HuH-7 (cell line): Measurements from ENCODE around the gene SCN2A.

Experiments
- DNase-seq: peaks from one replicate; pipeline ENCODE4 v3.0.0; 2011; ENCODE audit warnings: low spot score

Gene SCN2A

DNA sequence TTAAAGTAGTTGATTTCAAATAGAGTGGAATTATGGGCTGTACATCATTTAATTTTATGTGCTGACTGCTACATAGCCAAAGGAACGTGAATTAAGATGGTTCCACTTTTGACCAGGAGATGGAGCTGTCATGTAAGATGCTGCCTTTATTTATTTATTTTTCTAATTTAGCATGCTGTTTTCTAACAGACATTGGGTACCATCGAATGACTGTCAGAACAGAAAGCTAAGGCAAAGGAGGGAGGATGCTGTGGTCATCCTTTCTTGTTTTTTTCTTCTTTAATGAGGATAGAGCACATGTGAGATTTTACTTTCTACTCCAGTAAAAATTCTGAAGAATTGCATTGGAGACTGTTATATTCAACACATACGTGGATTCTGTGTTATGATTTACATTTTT, at the start of gene SCN2A:
Gene SCN2A (plus strand): TSS at position 185 of the 400 bp plus-strand sequence. CDS start 56,410 bp downstream, outside the sequence.
- DNase-seq, result peak; percentile 7

DNA sequence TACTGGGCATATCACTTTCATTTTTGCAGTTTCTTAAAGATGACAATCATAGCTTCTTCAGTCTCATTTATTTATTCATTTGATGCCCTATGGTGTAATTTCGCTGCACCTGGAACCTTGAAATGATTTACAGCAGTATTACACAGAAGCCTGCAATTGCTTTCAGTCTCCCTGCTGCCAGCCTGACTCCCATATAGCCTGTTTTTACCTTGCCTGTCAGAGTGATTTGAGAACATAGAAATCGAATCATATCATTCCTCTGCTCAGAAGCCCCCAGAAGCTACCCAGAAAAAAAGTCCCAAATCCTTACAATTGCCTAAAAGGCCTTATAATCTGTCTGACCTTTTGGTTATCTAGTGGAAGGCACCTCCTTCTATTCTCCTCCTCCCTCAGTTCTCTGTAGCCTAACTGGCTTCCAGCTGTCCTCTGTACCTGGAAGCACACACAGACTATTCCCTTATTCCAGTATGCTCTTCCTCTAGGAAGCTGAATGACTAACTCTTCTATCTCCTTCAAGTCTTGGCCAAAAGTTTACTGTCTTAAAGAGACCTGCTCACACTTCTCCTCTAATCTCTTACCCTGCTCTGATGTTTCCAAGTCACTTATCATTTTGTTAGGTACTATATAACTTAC, 48.0 kb upstream of the SCN2A start:
- DNase-seq, result no peak

DNA sequence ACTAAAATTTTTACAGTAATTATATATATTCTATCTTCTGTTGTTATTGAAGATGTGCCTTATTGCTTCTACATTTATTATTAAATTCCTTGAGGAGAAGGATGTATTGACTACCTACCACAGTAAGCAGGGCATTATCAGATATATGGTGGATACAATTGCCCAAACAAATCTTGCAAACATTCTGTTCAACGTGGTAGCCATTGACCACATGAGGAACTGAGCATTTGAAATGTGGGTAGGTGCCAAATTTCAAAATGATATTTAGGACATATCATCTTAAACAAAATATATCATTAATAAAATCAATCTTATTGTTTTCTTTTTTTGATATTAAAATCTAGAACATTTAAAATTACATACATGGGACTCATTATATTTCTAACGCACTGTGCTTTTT, 46.5 kb upstream of the SCN2A start:
- no peak for DNase-seq

DNA sequence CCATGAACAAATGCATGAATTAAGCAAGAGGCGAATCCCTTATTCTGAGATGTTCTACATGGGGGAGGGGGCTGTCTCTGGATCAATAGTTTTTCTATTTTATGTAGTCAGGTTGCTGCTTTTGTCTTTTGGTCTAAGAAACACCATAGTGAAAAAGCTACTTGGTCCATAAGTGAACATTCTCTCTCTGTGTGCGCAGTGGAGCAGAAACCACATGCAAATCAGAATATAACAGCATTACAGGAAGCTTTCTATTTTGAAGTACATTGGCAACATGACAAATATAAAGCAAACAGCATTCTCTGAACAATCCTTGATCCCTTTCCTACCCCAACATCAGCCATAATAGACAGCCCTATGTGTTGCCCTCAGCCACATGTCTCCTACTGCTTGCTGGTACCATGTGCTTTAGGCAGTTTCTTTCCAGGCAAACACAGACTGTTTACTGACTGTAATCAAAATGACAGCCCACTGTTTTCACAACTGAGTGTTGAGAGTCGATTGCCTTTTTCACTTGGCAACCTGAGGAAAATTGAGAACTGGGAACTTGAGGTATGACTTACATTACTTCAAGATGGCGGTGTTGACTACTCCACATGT, 45.9 kb upstream of the SCN2A start:
- DNase-seq, result no peak

DNA sequence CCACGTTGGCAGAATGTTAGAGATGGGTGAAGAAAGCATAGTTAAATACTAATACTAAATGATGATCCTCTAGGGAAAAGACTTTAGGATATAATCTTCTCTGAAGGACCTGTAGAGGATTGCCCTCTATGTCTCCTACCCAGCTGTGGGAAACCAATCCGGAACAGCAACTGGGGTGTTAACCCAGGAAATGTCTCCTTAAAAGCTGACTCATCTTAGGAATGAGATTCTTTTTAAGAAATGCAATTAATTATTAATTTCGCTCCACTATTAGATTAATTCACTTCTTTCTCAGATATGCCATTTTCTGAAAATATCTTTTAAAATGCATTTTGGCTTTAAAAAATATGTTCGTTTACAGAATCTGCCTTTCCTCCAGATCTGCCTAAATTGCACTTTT, 42.8 kb upstream of the SCN2A start:
- DNase-seq, result no peak

DNA sequence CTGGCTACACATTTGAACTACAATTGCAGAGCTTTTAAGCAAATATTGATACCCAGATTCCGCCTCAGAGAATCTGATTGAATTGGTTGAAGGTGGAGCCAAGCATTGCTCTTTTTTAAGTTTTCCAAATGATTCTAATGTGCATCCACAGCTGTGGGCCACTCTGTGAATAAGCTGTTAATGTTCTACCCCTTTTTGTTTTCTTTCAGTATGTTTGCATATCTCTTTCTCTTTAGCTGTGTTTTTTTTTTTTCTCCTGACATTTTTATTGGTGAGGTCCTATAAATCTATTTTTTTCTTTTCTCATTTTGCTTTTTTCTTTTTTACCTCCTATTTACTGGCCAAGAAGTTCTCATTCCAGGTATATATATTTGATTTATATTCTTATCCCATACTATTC, 41.9 kb upstream of the SCN2A start:
- DNase-seq, result no peak

DNA sequence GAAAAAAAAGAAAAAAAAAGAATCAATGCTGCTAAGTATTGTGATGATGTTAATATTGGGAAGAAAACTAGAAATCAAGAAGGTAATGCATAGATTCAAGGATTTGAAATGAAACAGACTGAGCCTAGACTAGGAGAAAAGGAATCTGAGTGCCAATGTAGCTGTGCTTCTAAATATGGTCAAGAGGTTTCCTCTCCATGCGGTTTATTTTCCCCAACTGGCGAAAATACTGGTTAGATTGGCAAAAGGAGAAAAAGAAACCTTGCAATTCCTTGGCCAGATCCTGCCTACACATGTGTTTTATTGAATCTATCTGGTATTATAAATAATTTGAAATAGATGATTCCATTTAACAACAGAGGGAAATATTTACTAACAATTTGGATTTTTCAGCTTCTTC, 41.0 kb upstream of the SCN2A start:
- DNase-seq, result no peak

DNA sequence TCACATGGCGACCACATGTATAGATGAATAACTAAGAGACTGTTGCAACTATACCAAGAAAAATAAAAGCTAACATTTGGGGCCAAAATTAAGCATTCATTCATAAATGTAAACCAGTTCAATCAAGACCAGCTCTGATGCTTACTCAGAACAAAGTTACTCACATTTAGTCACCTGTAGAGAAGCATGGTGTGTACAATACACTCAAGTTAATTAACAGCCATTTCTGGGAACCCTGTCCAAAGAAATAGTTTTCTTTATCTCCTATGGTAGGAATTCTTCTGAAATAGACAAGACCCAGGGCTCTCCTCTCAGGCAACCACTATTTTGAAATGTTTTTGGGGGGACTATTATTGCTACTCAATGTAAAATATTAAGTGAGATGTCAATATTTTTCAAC, 37.0 kb upstream of the SCN2A start:
- DNase-seq, result no peak

DNA sequence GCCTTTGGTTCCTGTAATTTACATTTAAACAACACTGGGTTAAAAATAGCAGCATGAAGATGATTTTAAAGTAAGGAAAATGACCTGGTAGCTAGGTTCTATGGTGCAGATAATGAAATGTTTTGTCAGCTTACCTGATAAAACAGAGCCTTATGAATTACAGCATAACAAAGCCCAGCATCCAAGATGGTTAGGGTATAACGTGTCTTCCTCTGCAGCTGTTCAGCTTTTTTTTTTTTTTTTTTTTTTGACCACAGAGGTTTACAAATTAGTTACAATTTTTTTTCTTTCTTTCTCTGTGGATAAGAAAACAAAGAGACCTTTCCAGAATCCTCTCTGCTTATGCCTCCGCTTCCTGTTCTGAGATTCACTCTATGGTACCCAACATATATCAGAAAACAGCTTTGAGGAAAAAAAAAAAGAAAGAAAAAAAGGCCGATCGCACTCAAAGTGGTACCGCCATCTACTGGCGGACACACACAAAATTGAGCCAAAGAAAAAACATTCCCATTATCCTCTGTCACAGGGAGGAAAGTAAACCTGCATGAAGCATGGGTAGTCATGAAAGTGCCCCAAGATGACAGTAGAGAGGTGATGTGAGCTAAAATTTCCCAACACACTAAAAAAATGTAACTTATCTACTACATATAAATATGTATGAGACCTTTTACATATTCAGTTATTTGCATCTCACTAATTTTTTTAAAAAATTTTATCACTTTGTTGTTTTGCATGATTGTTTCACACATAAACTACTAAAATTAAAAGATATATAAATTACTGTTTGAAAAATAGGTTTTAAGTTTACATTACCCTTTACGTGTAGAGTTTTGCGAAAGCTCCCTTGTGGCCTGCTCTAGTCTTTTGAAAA, 35.3 kb upstream of the SCN2A start, which contains the start of gene SCN3A:
Gene SCN3A (minus strand): TSS at position 362 of the 871 bp plus-strand sequence. CDS start 27,656 bp downstream, outside the sequence.
- DNase-seq, result peak; percentile 26

DNA sequence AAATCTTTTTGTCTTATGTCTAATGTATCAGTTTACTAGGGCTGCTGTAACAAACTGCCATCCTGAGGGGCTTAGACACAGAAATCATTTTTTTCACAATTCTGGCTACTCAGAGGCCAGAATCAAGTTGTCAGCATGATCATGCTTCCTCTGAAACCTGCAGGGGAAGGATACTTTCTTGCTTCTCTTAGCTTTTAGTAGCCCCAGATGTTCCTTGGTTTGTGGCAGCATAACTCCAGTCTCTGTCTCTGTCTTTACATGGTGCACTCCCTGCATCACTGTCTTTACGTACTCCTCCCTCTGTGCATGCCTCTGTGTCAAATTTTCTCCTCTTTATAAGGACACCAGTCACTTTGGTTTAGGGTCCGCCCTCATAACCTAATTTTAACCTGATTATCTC, 33.3 kb upstream of the SCN2A start:
- no peak for DNase-seq

DNA sequence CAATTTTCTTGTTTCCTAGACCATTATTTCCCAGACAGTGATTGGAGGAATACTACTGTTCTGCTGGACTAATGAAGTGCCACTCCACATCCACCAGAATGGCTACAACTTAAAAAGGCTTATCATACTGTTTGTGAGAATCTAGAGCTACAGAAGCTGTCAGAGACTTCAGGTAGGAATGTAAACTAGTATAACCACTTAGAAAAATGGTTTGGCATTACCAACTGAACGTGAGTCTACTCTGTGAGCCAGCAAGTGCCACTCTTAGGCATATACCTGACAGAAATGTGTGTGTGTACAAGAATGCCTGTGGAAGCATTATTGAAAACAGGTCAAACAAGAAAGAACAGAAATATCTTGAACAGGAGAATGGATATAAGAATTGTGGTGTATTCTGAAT, 31.1 kb upstream of the SCN2A start:
- DNase-seq, result no peak

DNA sequence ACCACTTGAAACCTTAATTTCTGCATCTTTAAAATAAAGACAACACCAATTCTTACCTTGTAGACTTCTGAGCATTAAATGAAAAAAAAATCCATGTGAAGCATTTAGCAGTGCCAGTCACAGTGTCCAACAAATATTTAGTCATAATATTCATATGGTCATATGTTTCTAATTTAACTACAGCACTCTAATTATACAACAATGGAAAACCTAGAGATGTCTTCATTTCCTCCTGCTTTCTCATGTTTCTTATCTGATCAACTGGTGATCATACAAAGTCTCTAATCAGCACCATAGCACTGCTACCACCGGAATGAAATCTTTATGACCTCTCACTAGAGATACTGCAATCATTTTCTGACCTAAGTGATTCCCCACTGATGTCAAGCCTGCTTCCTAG, 25.1 kb upstream of the SCN2A start:
- DNase-seq, result no peak

DNA sequence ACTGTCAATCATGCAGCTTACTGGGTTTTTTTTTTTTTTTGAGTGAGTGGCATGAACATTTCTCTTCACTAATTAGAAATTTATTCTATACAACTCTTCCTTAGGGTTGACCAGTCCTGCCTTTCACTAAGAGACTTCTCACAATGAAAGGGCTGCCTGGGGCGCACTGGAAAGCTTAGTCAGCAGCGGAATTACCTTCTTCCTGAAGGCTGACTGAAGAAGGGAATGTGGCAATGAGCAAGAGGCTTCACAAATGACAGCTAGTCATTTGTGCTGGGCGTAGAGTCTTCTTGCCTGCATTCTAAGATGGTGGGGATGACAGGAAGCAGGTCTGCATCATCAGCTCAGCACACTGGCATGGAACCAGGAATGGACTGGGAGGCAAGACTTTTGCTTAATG, 19.7 kb upstream of the SCN2A start:
- no peak for DNase-seq

DNA sequence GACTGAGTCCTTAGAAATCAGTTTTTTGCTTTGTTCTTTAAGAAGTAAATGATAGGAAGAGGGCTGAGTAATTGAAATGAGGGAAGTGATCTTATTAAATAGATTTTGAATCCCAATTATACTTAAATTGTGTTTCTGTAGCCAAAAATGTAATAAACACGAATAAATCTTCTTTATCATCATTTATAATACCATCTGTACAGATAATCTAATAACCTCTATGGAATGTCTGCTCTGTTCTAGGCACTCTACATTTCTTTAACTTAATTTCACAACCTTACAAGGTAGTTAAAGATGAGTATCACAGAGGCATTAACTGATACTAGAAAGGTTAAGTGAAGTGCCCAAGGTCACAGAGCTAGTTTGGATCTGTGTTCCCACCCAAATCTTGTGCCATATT, 14.3 kb upstream of the SCN2A start:
- DNase-seq, result no peak

DNA sequence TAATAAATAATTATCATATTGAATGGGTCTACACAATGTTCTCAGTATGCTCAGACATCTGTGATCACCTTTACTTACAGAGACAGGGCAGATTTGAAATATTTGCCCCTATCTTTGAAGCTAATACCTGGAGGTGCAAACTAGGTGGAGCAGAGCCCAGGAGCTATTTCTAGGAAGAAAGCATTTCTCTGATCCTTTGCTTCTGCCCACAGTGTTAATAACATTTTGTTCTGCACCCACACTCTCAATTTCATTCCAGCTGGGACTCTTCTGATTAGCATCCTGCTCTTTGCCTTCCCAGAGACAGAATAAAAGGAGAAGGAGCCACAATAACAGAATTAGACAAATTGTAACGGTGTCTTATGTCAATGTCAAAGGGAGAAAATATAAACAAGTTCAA, 11.6 kb upstream of the SCN2A start:
- DNase-seq, result no peak

DNA sequence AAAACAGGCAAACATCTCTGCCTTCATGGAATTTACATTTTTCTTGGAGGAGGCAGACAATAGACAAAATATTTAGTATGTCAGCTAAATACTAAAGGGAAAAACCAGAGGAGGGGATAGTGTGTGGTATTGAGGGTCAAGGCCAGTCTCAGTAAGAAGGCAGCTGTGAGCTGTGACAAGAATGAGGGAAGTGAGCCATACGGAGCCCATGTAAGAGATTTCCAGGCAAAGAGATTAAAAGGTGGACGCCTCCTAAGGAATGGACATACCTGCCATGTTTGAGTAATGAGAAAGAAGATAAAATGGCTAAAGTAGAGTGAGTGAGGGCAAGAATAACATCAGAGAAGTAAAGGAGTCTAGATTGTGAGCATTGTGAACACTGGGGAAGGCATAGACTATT, 2.2 kb upstream of the SCN2A start:
- no peak for DNase-seq

DNA sequence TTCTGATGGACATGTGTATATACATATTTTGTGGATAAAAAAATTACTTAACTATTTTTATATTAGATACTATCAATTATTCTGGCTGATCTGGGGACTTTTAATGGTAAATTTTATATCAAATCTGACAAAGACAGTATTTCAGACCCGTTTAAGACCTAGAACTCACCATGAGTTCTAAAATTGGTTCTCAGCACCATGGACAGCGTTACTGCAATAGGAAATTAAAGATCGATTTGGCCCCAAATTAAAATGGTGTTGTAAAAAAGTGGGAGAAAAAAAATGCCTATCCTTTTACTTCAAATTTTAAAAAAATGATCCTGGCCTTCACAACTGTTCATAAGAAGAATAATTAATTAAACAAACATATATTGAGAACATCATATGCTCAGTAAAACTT, 919 bp upstream of the SCN2A start:
- no peak for DNase-seq

DNA sequence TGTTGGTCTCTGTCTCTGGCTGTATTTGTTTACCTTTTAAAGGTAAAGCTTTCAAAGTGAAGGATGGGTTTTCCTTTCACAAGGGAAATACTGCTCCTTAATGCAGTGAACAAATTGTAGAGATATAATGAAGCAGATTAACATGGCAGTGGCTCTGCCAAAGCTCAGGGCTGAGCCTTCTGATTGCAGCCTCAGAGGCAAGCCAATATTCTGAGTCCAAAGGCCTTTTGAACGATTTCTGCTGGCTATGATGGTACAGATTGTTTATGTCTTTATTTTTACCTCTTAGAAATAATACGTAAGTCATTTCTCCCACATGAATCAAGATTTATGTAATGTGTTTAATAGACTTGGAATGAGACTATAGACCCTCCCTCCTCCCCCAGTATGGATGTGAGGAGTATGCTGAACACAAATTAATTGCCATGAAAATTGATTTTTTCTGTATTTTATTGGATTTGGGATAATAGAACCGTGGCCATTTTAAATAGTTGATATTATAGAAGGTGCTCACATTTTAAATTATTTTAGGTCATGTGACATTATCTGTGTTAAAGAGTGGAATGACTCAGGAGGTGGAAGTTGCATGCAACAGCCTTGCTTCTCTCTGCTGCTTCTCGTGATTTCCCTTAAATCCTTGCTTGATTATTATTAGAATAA, 772 bp downstream of the SCN2A start:
- DNase-seq, result no peak

DNA sequence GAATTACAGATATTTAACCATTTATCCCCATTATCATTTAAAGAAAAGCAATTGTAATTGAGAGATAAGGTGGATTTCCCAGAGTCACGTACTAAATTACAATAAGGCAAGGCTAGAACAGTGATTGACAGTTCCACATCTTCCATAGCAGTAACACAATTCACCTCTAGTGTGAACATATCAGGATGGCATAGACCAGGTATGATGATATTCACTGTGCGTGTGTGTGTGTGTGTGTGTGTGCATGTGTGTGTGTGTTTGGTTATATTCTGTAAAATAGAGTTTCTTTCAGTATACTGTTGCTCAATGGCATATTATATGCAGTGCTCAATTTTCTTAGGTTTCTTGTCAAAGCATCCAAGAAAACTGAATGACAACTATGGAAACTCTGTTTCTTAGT, 1.7 kb downstream of the SCN2A start:
- no peak for DNase-seq

DNA sequence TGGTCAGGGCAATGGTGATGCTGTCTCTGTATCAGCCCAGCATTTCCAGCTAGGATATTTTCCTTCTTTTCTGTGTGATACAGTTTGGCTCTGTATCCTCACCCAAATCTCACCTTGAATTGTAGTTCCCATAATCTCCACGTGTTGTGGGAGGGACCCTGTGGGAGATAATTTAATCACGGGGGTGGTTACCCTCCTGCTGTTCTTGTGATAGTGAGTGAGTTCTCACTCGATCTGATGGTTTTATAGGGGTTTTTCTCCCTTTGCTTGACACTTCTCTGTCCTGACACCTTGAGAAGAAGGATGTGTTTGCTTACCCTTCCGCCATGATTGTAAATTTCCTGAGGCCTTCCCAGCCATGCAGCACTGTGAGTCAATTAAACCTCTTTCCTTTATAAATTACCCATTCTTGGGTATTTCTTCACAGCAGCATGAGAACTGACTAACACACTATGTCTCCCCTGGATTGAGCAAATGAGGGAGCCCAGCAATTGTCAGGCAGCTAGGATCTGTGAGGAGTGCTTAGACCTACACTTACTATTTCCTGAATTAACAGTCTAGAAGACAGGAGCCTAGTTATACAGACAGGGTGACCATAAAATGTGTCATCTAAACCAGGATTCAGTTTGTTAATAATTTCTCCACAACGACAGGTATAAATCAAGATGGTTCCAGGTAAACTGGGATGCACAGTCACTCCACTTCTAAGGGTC, 6.0 kb downstream of the SCN2A start:
- no peak for DNase-seq

DNA sequence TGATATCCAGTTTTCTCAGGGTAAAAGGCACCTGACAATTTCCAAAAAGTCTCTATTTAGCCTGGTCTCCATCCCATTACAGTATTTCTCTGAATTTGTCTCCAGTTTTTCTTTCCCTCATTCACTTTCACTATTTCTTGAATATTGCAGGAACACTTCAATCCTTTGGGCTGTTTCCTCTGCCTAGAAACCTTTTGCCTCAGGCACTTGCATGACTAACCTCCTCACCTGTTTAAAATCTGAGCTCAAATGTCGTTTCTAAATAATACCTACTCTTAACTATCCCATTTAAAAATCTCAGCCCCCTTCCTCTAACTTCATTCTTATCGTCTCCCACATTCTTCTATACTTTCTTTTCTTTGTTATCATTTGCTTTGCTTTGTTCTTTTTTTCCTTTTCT, 9.0 kb downstream of the SCN2A start:
- no peak for DNase-seq

DNA sequence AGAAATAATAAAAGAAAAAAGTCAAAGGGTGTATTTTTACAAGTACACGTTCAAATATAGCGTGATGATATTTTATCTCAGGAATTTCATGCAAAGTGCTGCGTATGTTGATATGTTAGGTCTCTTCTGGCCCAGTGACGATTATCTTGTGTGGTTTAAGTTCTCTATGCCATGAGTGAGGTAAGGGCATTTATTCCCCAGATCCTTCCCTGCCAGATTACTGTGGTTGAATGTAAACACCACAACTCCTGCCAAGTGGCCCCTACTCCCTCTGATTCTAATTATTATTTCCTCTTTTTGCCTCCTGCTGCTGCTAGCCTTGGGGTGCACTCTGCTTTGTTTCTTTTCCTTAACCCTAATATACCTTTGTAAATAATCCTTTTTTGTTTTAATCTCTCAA, 12.2 kb downstream of the SCN2A start:
- no peak for DNase-seq
